HG02571 (cell line): Measurements from ENCODE around the gene SETD2.

Source experiments
- ATAC-seq: cut with Tn5 transposase; IDR thresholded peaks from one replicate; pipeline ENCODE4 v1.9.1; 2021; ENCODE audit warnings: mild to moderate bottlenecking, moderate library complexity; ENCODE audit not compliant: unreplicated experiment

The SETD2 gene

DNA sequence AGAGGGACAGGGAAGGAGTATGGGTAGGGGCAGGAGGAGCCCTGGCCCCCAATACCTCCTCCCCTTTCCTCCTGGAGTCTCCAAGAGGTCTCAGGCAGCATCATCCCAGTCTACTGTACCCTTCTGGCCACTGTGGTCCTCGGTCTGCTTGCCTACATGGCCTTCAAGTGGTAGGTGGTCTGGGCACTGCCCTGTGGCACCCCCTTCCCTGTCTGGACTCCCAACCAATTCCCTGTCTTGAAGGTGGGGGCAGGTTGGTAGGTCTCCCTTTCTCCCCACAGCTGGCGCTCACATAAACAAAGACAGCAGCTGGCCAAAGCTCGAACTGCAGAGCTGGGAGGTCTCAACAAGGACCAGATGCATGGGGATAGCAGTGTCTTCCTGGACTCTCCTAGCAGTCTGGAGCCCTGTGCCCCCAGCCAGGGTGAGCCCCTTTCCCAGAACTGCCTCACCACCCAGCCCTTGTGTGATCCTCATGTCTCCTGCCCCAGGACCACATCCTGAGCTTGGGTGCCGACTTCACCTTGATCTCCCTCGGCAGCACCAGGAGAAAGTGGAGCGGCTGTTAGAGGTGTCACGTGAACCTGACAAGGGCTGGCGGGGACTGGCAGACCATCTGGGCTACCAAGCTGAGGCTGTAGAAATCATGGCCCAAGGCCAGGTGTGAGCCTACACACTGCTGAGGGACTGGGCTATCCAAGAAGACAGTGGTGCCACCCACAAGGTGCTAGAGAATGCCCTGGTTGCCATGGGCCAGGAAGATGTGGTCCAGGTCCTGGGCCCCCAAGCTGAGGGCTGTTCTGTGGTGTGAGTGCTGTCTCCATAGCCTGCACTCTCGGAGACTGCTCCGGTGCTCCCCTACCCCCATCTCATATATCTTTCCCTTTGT lies 151.3 kb downstream of the SETD2 start:
- ATAC-seq = no peak

DNA sequence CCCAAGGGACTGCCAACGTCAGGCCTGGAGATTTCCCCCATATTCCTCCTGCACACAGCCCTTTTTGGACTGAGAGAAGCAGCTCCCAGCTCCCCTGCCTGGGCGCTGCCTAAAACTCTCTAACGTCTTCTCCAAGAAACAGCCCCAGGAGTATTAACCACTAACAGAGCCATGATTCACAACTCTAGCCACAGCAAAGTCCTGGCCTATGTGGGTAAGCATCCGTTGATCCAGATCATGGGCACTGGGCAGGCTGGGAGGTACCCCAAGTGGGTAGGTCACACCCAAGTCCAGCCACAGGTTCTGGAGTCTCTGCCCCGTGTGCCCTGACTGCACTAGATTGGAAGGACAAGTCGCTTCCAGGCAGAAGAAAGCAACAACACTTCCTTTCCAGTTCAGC lies 152.5 kb downstream of the SETD2 start:
- no peak for ATAC-seq

DNA sequence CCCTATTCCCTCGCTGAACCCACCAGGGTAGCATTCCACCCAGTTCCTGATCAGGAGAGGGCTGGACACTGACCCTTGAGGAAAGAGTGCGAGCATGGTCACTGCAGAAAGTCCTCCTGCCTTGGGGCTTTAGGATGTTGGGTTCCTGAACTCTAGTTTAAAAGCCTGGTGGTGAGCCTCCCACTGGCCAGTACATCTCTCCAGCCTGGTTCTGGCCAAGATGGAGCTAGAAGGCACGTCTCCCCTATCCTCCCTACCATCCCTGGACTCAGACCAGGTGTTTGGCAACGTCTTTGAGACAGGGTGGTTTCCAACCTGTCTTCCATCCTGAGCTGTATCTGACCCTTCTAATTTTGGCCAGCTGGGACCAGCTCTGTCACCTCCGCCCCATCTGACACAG lies 153.0 kb downstream of the SETD2 start:
- ATAC-seq = no peak

DNA sequence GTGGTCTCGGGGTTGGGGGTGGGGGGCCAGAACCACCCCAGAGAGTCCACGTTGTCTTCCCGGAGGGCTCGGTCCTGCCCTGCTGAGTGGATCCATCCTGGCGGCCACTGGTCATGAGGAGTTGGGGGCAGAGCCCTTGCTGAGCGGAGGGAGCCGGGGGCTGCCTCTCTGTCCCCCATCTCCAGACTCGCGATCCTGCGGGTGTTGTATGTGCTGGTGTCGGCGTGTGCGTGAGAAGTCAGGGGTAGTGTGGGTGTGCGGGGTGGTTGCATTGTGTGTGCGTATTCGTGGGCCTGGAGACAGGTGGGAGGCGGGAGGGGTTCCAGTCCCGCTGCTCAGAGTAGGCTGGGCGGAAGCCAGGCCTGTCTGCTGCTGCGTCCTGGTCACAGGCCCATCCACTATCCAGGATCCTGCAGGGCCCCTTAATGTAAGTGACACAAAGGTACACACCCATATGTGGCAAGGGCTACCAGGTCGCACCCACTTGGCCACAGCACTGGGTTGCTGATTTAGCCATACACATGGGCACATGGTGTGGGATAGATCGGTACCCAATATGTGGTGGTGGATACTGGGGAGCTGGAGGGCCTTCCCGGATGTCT lies 153.7 kb downstream of the SETD2 start:
- no peak for ATAC-seq

DNA sequence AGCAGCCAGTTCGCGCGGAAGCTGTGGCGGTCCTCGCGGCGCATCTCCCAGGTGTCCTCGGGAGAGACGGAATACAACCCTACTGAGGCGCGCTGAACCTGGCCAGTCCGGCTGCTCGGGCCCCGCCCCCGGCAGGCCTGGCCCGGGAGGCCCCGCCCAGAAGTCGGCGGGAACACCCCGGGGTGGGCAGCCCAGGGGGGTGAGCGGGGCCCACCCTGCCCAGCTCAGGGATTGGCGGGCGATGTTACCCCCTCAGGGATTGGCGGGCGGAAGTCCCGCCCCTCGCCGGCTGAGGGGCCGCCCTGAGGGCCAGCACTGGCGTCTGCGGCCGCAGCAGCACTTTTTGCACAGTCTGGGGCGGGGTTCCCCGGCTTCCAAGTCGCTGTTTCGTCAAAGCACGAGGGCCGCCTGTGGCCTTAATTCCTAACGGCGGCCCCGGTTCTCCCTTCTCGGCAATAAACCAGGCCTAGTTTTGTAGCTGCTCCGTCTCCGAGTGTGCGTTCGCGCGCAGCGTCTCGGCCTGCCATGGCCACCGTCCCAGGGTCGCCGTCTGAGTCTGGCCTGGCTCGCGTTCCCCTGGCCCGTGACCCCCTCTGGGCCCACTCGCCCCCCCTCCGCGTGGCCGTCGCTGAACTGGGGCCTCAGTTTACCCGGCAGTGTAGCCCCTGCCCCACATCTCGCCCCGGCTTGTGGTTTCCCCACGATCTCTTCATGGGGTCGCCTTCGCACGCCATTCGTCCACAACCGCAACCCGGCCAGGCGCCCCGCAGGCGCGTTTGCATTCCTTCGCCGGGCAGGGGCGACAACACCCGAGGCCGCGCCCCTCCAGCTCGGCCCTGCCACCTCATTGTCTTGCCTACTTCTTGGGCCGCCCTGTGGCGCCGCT lies 154.4 kb downstream of the SETD2 start:
- ATAC-seq = peak; percentile 75

DNA sequence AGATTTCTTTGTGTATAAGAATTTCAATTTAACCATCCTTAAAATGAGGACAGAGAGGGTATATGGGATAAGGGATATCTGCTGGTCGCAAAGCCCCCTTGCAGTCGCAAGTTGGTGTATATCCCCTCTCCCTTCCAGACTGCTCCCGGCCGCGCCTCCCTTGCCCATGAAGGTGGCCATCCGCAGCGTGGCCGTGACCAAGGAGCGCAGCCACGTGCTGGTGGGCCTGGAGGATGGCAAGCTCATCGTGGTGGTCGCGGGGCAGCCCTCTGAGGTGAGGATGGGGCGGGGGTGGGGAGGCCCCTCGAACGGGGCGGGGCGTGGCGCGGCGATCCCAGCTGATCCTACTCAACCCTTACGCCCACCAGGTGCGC lies 155.1 kb downstream of the SETD2 start:
- no peak for ATAC-seq

DNA sequence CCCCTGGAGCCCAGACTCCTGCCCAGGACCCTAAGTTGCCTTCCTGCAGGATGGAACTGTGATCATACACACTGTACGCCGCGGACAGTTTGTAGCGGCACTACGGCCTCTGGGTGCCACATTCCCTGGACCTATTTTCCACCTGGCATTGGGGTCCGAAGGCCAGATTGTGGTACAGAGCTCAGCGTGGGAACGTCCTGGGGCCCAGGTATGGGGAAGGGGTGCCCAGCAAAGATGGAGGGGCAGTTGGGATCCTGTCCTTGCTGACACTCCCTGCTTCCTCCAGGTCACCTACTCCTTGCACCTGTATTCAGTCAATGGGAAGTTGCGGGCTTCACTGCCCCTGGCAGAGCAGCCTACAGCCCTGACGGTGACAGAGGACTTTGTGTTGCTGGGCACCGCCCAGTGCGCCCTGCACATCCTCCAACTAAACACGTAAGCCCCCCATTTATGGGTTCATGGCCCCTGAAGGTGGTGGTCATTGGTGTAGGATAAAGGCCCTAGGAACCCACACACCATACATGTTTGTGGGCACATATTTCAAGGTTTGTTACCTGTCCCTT lies 155.6 kb downstream of the SETD2 start:
- ATAC-seq = no peak

DNA sequence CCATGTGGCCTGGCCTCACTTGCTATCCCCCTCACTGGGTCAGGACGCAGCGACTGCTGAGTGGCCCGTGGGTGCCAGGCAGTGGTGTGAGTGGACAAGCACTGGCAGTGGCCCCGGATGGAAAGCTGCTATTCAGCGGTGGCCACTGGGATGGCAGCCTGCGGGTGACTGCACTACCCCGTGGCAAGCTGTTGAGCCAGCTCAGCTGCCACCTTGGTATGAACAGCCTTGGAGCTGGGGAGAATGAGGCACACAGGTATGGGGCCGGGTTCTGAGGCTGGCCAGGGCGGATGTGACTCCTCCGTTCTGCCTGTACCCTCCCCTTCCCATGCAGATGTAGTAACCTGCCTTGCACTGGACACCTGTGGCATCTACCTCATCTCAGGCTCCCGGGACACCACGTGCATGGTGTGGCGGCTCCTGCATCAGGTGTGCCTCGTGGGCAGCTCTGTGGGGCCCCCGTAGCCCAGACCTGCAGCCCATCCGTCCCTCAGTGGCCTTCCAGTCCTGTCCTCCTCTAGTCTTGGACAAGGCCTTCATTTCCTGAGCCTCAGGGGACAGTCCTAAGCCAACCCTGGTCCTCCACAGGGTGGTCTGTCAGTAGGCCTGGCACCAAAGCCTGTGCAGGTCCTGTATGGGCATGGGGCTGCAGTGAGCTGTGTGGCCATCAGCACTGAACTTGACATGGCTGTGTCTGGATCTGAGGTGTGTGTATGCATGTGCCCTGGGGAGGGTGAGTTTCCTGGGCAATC lies 156.3 kb downstream of the SETD2 start:
- ATAC-seq = no peak

DNA sequence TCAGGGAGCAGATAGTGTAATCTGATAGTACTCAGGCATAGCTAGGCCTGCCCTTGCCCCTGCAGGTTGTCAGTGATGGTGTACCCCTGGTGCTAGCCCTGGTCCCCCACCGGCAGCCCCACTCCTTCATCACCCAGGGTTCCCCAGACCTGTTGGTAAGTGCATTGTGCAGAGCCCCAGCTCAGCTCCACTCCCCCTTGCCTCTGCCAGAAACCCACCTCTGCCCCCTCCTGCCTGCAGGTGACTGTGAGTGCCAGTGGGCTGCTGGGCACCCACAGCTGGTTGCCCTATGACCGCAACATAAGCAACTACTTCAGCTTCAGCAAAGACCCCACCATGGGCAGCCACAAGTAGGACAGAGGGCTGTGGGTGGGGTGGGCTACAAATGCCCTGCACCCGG lies 156.9 kb downstream of the SETD2 start:
- ATAC-seq = no peak

DNA sequence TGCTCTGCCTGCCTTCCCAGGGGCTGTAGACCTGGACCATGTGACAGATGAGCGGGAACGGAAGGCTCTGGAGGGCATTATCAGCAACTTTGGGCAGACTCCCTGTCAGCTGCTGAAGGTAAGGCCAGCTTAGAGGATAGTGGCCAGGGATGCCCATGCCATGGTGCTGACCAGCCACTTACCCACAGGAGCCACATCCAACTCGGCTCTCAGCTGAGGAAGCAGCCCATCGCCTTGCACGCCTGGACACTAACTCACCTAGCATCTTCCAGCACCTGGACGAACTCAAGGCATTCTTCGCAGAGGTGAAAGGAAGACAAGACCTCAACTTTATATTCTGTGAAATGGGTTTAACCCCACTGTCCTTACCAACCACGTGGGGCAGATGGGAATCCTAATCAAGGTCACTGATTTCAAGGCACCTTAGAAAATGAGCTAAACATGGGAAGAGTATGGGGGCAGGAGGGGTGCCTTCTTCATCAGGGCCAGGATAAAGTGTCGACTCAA lies 157.7 kb downstream of the SETD2 start:
- ATAC-seq = no peak

DNA sequence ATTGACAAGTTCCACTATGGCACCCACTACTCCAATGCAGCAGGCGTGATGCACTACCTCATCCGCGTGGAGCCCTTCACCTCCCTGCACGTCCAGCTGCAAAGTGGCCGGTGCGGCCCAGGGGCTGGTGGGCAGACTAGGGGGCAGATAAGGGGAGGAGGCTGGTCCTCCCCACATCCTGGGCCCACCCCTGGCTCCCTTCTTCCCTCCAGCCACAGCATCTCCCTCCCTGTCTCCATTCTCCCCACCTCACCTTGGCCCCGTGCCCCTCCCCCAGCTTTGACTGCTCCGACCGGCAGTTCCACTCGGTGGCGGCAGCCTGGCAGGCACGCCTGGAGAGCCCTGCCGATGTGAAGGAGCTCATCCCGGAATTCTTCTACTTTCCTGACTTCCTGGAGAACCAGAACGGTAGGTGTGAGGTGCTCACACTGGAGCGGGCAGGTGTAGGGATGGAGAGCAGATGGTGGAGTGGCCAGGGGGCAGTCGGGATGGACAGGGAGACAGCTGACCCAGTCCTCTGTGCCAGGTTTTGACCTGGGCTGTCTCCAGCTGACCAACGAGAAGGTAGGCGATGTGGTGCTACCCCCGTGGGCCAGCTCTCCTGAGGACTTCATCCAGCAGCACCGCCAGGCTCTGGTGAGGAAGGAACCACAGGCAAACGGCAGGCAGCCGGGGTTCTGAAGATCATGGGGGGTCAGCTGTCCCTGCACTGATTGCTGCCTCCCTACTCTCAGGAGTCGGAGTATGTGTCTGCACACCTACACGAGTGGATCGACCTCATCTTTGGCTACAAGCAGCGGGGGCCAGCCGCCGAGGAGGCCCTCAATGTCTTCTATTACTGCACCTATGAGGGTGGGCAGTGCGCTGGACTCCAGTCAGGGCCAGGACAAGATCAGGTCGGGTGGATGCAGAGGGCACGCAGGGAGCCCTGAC lies 158.4 kb downstream of the SETD2 start:
- ATAC-seq = no peak

DNA sequence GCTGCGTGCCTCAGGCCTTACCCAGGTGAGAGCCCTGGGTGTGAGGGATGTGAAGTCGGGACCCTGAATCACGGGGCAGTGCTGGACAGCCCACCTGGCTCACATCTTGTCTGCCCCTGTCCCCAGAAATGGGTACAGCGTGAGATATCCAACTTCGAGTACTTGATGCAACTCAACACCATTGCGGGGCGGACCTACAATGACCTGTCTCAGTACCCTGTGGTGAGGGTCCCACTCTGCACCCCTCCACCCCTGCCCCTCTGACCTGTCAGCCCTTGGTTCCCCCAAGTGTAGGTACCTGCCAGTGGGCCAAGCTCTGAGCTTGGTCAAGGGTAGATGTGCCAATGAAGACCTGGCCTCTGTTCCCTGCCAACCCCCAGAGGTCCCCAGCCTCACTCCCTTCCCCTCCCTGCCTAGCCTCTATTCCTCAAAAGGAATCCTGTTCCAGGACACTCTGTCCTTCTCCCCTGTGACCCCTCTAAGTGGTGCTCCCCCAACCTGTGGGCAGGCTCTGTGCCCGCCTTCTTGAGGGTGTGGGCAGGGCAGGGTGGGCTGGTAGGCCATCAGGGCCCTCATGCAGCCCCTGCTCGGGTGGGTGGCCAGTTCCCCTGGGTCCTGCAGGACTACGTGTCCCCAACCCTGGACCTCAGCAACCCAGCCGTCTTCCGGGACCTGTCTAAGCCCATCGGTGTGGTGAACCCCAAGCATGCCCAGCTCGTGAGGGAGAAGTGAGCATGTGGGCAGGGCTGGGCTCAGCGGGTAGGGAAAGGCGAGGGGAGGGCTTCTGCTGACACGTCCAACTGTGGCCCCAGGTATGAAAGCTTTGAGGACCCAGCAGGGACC lies 159.3 kb downstream of the SETD2 start:
- no peak for ATAC-seq

DNA sequence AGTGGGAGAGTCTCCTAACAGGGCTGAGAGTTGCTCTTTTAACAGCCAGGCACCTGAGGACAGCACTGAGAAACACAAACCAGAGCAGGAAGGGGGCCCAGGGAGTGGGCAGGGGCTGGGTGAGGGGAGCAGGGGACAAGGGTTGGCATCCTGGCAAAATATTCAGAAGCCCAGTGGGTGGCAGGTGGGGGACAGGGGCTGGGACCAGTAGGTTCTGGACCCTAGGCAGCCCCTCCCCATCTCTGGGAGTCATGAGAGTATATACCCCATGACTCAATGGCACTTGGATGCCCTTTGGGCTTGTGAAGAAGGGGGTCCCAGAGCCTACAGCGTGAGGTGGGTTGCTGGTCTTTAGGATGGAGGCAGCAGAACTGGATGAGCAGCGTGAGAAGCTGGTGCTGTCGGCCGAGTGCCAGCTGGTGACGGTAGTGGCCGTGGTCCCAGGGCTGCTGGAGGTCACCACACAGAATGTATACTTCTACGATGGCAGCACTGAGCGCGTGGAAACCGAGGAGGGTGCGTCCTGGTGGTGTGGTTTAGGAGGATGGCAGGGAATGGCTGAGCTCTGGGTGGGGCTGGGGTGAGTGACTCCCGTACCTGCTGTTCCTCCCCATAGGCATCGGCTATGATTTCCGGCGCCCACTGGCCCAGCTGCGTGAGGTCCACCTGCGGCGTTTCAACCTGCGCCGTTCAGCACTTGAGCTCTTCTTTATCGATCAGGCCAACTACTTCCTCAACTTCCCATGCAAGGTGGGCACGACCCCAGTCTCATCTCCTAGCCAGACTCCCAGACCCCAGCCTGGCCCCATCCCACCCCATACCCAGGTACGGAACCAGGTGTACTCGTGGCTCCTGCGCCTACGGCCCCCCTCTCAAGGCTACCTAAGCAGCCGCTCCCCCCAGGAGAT lies 160.2 kb downstream of the SETD2 start:
- ATAC-seq = no peak

DNA sequence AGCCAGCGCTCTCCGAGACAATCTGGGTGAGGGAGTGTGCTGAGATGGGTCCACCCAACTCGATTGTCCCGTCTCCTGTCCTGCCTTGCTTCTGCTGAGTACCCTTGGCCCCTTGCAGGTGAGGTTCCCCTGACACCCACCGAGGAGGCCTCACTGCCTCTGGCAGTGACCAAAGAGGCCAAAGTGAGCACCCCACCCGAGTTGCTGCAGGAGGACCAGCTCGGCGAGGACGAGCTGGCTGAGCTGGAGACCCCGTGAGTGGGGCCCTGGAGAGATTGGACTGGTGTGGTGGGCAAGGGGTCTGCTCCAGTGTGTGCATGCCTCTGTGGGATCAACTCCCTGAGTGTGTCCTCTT lies 160.9 kb downstream of the SETD2 start:
- no peak for ATAC-seq

DNA sequence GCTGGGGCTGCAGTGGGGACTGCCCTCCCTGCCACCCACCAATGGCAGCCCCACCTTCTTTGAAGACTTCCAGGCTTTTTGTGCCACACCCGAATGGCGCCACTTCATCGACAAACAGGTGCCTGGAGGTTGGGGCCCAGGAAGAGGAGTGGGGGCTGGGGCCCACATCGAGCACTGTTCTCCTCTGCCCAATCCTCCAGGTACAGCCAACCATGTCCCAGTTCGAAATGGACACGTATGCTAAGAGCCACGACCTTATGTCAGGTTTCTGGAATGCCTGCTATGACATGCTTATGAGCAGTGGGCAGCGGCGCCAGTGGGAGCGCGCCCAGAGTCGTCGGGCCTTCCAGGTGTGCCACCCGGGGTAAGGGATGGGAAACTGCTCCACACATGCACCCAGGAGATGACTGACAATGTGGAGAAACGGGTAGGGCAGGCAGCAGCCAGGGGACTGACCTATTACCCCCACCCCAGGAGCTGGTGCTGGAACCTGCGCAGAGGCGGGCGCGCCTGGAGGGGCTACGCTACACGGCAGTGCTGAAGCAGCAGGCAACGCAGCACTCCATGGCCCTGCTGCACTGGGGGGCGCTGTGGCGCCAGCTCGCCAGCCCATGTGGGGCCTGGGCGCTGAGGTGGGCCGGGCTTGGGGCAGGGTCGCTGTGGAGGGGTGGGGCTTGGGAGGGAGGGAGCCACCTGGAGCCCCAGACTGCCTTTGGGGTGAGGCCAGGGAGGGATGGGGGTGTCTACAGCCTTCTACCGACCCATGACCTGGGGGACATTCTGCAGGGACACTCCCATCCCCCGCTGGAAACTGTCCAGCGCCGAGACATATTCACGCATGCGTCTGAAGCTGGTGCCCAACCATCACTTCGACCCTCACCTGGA lies 161.5 kb downstream of the SETD2 start:
- no peak for ATAC-seq

DNA sequence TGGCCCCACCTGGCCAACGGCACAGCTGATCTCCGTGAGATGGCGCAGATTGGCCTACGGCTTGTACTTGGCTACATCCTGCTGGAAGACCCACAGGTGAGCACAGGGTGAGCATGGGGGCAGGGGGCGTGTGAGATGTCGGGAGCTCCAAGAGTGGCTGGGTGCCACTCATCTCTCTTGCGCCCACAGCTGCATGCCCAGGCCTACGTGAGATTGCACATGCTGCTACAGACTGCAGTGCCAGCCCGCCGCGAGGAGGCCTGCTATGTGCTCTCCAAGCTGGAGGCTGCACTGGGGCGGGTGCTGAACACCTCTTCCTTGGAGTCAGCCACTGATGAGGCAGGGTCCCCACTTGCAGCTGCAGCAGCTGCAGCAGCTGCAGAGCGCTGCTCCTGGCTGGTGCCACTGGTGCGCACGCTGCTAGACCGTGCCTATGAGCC lies 162.2 kb downstream of the SETD2 start:
- no peak for ATAC-seq
